ENCODE data around the gene A2ML1.
A peak's percentile ranks its signal among the peaks of the same experiment; 100 is the strongest.
"Not testable (repeated sequence)": the region's sequence is repeated elsewhere in the genome, so short reads cannot be mapped to it uniquely, and the experiment has no call there.

A2ML1 gene

GRCh38 chr12:8914033-8914715 is 91.8 kb downstream of the A2ML1 start, which contains the start of gene PHC1:
Gene PHC1 (plus strand): TSS chr12:8914509. CDS start chr12:8917678, 3,169 bp downstream.
- 0 out of 2 replicates have a peak, but pooled peaks have one; percentile 22 for TF ChIP-seq CTCF (conservative IDR thresholded peaks at IDR 0.05; ENCODE audit: low read depth, low read length)
- H3K4me1 ChIP-seq (ENCODE audit: low read depth, poor library complexity, severe bottlenecking): peaks cover 13% of the 10 kb centered on the region
- H3K27ac ChIP-seq; H3K36me3 ChIP-seq (ENCODE audit: insufficient read depth); H3K79me2 ChIP-seq (ENCODE audit: insufficient read depth, low read depth); H3K9ac ChIP-seq; H3K27me3 ChIP-seq (ENCODE audit: insufficient read depth, low read depth); H3K4me3 ChIP-seq (IDR thresholded peaks at IDR 0.05; ENCODE audit: insufficient read depth, low read depth, low read length); H4K20me1 ChIP-seq (ENCODE audit: insufficient read depth): not testable (repeated sequence)
- peak within 1 kb of the TSS; percentile 100 for H2AFZ ChIP-seq (ENCODE audit: low read depth)
- peak within 1 kb of the TSS; percentile 97 for H3K4me2 ChIP-seq

DNA sequence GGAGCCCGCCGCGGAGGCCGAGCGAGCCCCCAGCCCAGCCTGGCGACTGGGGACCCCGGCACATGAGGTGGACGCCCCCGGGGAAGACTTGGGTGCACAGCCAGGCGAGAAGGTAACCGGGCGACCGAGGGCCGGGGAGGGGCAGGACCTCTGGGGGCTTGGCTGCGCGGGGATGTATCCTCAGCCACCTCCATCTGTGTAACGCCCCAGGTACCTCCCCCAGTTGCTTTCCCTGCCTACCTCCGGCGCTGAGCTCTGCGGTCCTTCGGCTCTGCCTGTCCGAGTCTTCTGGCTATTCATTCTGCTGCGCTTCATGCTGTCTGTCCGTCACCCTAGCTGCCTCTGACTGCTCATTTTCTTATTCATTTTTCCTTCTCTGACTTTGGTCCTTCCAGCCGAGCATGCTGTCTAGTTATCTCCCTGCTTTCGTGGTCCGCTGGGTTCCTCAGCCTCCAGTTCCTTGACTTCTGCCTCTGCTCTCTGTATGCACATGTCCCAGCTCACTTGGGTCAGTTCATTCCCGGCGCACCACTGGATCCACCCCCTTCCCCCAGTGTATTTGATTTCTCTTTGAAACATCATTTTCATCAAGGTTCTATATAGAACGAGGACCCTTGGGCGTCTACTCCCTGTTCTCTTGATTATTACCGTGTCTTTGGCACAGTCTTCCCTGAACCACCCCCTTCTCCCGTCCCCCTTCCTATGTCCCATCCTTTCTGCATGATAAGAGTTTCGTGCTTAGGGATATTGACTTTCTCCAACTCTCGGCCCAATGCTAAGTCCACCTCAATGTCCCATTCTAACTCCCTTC is 92.5 kb downstream of the A2ML1 start:
- Histone ChIP-seq H3K27ac (no peak overlapping the region), H3K9ac (no peak overlapping the region), H3K27me3 (ENCODE audit: insufficient read depth, low read depth) (no peaks in the 10 kb centered on the region), H3K36me3 (ENCODE audit: insufficient read depth) (no peaks in the 10 kb centered on the region), H2AFZ (ENCODE audit: low read depth) (peak overlapping the region; percentile 38; the same call in 1 of the 2 replicates), H3K4me1 (ENCODE audit: low read depth, poor library complexity, severe bottlenecking) (peaks cover 13% of the 10 kb centered on the region), H3K4me3 (IDR thresholded peaks at IDR 0.05; ENCODE audit: insufficient read depth, low read depth, low read length) (no peak overlapping the region), H3K4me2 (peak overlapping the region; percentile 25), H4K20me1 (ENCODE audit: insufficient read depth) (no peaks in the 10 kb centered on the region), H3K79me2 (ENCODE audit: insufficient read depth, low read depth) (no peaks in the 10 kb centered on the region)
- TF ChIP-seq CTCF (conservative IDR thresholded peaks at IDR 0.05; ENCODE audit: low read depth, low read length): no peak

- H3K4me3 ChIP-seq (IDR thresholded peaks at IDR 0.05; ENCODE audit: insufficient read depth, low read depth, low read length): no peak overlapping the region
- peaks cover 13% of the 10 kb centered on the region for H3K4me1 ChIP-seq (ENCODE audit: low read depth, poor library complexity, severe bottlenecking)
- no peaks in the 10 kb centered on the region for H3K79me2 ChIP-seq (ENCODE audit: insufficient read depth, low read depth)
- no peak for TF ChIP-seq CTCF (conservative IDR thresholded peaks at IDR 0.05; ENCODE audit: low read depth, low read length)
- no peak overlapping the region for H3K27ac ChIP-seq
- no peak overlapping the region for H2AFZ ChIP-seq (ENCODE audit: low read depth)
- H3K36me3 ChIP-seq (ENCODE audit: insufficient read depth): no peaks in the 10 kb centered on the region
- H3K4me2 ChIP-seq: no peak overlapping the region
- H4K20me1 ChIP-seq (ENCODE audit: insufficient read depth): no peaks in the 10 kb centered on the region
- no peak overlapping the region for H3K9ac ChIP-seq
- H3K27me3 ChIP-seq (ENCODE audit: insufficient read depth, low read depth): no peaks in the 10 kb centered on the region
These were observed 93.7 kb downstream of the A2ML1 start for GRCh38 chr12:8916154-8916553.

DNA sequence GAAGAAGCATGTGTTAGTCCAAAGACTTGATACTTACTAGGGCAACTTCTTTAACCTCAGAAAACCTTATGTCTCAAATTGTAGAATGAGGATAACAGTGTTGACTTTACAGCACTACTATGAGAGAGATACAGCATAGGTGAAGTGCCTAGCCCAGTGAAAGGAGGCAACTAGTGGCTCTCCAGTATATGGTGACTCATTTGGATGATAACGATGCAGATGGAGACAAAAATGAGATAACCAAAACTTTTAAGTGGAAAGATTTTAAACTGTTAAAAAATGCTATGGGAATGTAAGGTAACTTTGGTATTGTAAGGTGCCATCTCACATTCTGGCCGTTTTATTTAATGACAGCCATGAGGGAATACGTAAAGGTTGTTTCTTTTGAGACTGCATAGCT is 94.6 kb downstream of the A2ML1 start:
- Histone ChIP-seq H3K79me2 (ENCODE audit: insufficient read depth, low read depth) (no peaks in the 10 kb centered on the region), H2AFZ (ENCODE audit: low read depth) (no peak overlapping the region), H3K4me3 (IDR thresholded peaks at IDR 0.05; ENCODE audit: insufficient read depth, low read depth, low read length) (no peak overlapping the region), H3K4me1 (ENCODE audit: low read depth, poor library complexity, severe bottlenecking) (peaks cover 13% of the 10 kb centered on the region), H4K20me1 (ENCODE audit: insufficient read depth) (no peaks in the 10 kb centered on the region), H3K27me3 (ENCODE audit: insufficient read depth, low read depth) (no peaks in the 10 kb centered on the region), H3K4me2 (no peak overlapping the region), H3K27ac (no peak overlapping the region), H3K9ac (no peak overlapping the region), H3K36me3 (ENCODE audit: insufficient read depth) (no peaks in the 10 kb centered on the region)
- no peak for TF ChIP-seq CTCF (conservative IDR thresholded peaks at IDR 0.05; ENCODE audit: low read depth, low read length)

All from KMS-11 (cell line).